Fibroblast of pulmonary artery (primary cell): ENCODE data around the gene MAN2A1.

Source experiments
- DNase-seq: peaks from one replicate; pipeline ENCODE4 v3.0.0-alpha.2; 2010; ENCODE audit warnings: low read depth
- H3K4me3 ChIP-seq: replicated peaks from 2 replicates; pipeline ENCODE4 v1.5.1; 2011; ENCODE audit warnings: low read depth, mild to moderate bottlenecking, control low read depth, low read length, moderate library complexity
- CTCF ChIP-seq: IDR thresholded peaks from 2 replicates; pipeline ENCODE4 v1.5.1; 2011; ENCODE audit warnings: mild to moderate bottlenecking, control low read depth, low read length, inconsistent platforms; ENCODE audit errors: missing control alignments

The MAN2A1 gene

GRCh38 chr5:109898269-109899162 is 208.8 kb downstream of the MAN2A1 start:
- no peak for TF ChIP-seq CTCF
- no peak overlapping the region for H3K4me3 ChIP-seq
- DNase-seq, result no peak

- no peak for TF ChIP-seq CTCF
- no peak overlapping the region for H3K4me3 ChIP-seq
- DNase-seq, result no peak
Measured at GRCh38 chr5:109899163-109899535, 209.4 kb downstream of the MAN2A1 start.

- no peak for DNase-seq
- TF ChIP-seq CTCF, result no peak
Measured at GRCh38 chr5:109900461-109900860, 210.7 kb downstream of the MAN2A1 start.

GRCh38 chr5:109900911-109901627 is 211.3 kb downstream of the MAN2A1 start:
- DNase-seq, result no peak

More at GRCh38 chr5:109900461-109900860, 210.7 kb downstream of the MAN2A1 start:
- H3K4me3 ChIP-seq, result no peak overlapping the region

GRCh38 chr5:109901628-109901981 is 211.9 kb downstream of the MAN2A1 start:
- DNase-seq, result no peak
- TF ChIP-seq CTCF, result no peak
- no peak overlapping the region for H3K4me3 ChIP-seq

More at GRCh38 chr5:109900911-109901627, 211.3 kb downstream of the MAN2A1 start:
- TF ChIP-seq CTCF, result no peak
- no peak overlapping the region for H3K4me3 ChIP-seq

GRCh38 chr5:109903061-109903460 is 213.3 kb downstream of the MAN2A1 start:
- no peak for DNase-seq
- H3K4me3 ChIP-seq, result no peak overlapping the region
- no peak for TF ChIP-seq CTCF
